HepG2 (cell line): ENCODE measurements around the gene TUBE1. TPM values are rescaled to one million over a fixed set of nuclear protein-coding genes. Genes with fewer than 3 reads are reported as not detected.

Experiments used
- CHD2 ChIP-seq: IDR thresholded peaks from 2 replicates; pipeline ENCODE4 v1.6.1; 2011; ENCODE audit warnings: low read depth, low read length, improper control_type of control experiment
- CREB1 ChIP-seq, 2 experiments: fragments of 450-650 bp in 1 of 2; IDR thresholded peaks; 2 replicates each; pipeline ENCODE4 v1.6.1; 2016 to 2017; ENCODE audit warnings: control low read depth in 1 of 2, mild to moderate bottlenecking in 1 of 2, missing compliant biosample characterization in 1 of 2, missing genetic modification characterization in 1 of 2
- CREM ChIP-seq, 2 experiments: sonication (generic) in 1 of 2; formaldehyde crosslinking in 1 of 2; IDR thresholded peaks; 2 replicates each; pipeline versions ENCODE4 v1.4.0 to v1.6.1; 2016 to 2020; ENCODE audit warnings: antibody characterized with exemption in 1 of 2, mild to moderate bottlenecking in 1 of 2, missing genetic modification reagents in 1 of 2
- FOXK2 ChIP-seq: fragments of 450-650 bp; IDR thresholded peaks from 2 replicates; pipeline ENCODE4 v1.6.1; 2016
- GATAD2A ChIP-seq: IDR thresholded peaks from 2 replicates; pipeline ENCODE4 v1.6.1; 2016
- JARID2 ChIP-seq: sonication (generic); formaldehyde crosslinking; IDR thresholded peaks from 2 replicates; pipeline ENCODE4 v1.8.1; 2023; ENCODE audit warnings: missing genetic modification reagents, inconsistent platforms; ENCODE audit not compliant: insufficient replicate concordance
- KDM2A ChIP-seq: sonication (generic); formaldehyde crosslinking; IDR thresholded peaks from 2 replicates; pipeline ENCODE4 v1.4.0; 2020; ENCODE audit warnings: low read depth, missing genetic modification reagents, borderline replicate concordance
- RNF2 ChIP-seq: fragments of 450-650 bp; conservative IDR thresholded peaks from 2 replicates; pipeline ENCODE4 v1.6.1; 2016; ENCODE audit warnings: low read depth
- YEATS4 ChIP-seq: sonication (generic); formaldehyde crosslinking; IDR thresholded peaks from 2 replicates; pipeline ENCODE4 v1.4.0; 2020; ENCODE audit warnings: missing genetic modification reagents, borderline replicate concordance
- ZBTB42 ChIP-seq: sonication (generic); formaldehyde crosslinking; IDR thresholded peaks from 2 replicates; pipeline ENCODE4 v1.5.0; 2020; ENCODE audit warnings: mild to moderate bottlenecking, missing genetic modification reagents
- ZBTB7B ChIP-seq: sonication (generic); formaldehyde crosslinking; IDR thresholded peaks from 2 replicates; pipeline ENCODE4 v1.4.0; 2020; ENCODE audit warnings: missing genetic modification reagents
- ZNF12 ChIP-seq: sonication (generic); formaldehyde crosslinking; IDR thresholded peaks from 2 replicates; pipeline ENCODE4 v1.5.0; 2020; ENCODE audit warnings: missing genetic modification reagents
- ZNF441 ChIP-seq: sonication (generic); formaldehyde crosslinking; IDR thresholded peaks from 2 replicates; pipeline ENCODE4 v1.7.0; 2021; ENCODE audit warnings: missing genetic modification reagents, borderline replicate concordance
- polyA plus RNA-seq, 8 experiments: library from polyadenylated mRNA; depleted of rRNA in 3 of 8; stranded (reverse) in 7 of 8; unstranded in 1 of 8; fragments of >200 nt; fragmentation: Illumina TruSeq in 4 of 8; extraction: Trizol in 4 of 8; gene quantifications; 2 replicates each; pipeline versions ENCODE4 v1.2.1 to v1.2.3, GENCODE V29; 2011 to 2016; ENCODE audit warnings: low read depth in 4 of 8, missing spikeins in 1 of 8, mixed read lengths in 1 of 8; ENCODE audit not compliant: insufficient read depth in 1 of 8
- total RNA-seq, 5 experiments: library from RNA; depleted of rRNA; stranded (reverse); fragments of >200 nt; fragmentation: Illumina TruSeq; extraction: Trizol; gene quantifications; 2 replicates each; pipeline ENCODE4 v1.2.3, GENCODE V29; 2016; ENCODE audit warnings: low read depth in 1 of 5
- TF ChIP-seq, protein P1 (sequence below): IDR thresholded peaks from 2 replicates; pipeline ENCODE4 v1.6.1; 2018; ENCODE audit warnings: missing genetic modification reagents
- TF ChIP-seq, protein P2 (sequence below): fragments of 450-650 bp; IDR thresholded peaks from 2 replicates; pipeline ENCODE4 v1.6.1; 2016
- TF ChIP-seq, protein P3 (sequence below): sonication (generic); formaldehyde crosslinking; IDR thresholded peaks from 2 replicates; pipeline ENCODE4 v1.8.1; 2023; ENCODE audit warnings: mild to moderate bottlenecking, missing genetic modification reagents
- TF ChIP-seq, protein P4 (sequence below): sonication (generic); formaldehyde crosslinking; IDR thresholded peaks from 2 replicates; pipeline ENCODE4 v1.4.0; 2020; ENCODE audit warnings: missing genetic modification reagents
- TF ChIP-seq, protein P5 (sequence below): sonication (generic); formaldehyde crosslinking; IDR thresholded peaks from 2 replicates; pipeline ENCODE4 v1.5.0; 2020; ENCODE audit warnings: mild to moderate bottlenecking, missing genetic modification reagents, borderline replicate concordance
- TF ChIP-seq, protein P6 (sequence below): IDR thresholded peaks from 2 replicates; pipeline ENCODE4 v1.6.1; 2016; ENCODE audit warnings: mild to moderate bottlenecking, missing biosample characterization, missing genetic modification reagents

The TUBE1 gene
- total and polyA plus RNA-seq, 2 of the 13 experiments (the other 11 are each of a cell fraction or from before 2014, with no cell fraction given): 17.3 to 22.6 TPM

DNA sequence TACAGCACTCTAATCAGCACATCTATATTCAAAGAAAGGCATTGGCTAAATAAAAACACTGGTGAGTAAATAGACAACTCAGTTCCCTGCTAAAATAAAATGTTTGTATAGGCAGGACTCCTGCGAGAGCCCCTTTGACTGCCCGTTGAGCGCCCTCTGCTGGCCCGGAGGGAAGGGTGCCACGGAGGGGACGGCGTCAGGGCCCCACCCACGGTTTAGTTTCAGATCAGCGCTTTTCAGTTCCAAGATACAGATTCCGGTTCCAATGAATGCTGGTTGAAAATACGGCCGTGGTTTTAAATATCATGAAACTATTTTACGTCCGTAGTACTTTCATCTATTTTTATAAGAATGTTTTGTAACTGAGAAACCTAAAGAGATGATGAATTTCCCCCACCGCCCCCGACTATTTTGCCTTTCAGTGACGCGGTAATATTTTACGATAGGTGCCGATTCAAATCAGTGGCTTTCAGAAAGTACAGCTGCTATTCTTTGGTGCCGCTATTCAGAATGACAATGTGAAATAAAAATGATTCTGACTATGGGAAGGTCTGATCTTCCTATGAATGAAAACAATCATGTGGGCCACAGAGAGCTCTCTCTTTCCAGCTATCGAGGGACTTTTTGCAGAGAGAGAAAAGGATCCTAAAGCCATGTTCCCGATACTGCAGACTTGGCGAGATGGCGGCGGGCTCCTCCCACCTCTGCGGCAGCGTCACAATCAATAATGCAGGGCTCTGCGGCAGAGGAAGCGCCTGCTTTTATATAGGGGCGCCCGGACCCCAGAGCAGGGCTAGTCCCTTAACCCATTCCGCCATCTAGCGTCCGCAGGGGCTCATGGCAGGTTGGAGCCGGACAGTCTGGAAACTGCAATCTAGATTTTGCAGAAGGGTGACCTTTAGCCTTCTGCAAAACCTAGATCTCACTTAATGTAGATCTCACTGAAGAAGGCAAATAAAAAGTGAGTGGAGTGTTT lies 44.0 kb downstream of the TUBE1 start (continued):
- TF ChIP-seq, protein P1, sequence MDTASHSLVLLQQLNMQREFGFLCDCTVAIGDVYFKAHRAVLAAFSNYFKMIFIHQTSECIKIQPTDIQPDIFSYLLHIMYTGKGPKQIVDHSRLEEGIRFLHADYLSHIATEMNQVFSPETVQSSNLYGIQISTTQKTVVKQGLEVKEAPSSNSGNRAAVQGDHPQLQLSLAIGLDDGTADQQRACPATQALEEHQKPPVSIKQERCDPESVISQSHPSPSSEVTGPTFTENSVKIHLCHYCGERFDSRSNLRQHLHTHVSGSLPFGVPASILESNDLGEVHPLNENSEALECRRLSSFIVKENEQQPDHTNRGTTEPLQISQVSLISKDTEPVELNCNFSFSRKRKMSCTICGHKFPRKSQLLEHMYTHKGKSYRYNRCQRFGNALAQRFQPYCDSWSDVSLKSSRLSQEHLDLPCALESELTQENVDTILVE (CRISPR knock-in tag): peak; percentile 14; the same call in 1 of the 2 replicates
- TF ChIP-seq FOXK2 (no peak), GATAD2A (peak; percentile 72), ZNF441 (CRISPR knock-in tag) (no peak), ZBTB42 (CRISPR knock-in tag) (no peak), ZNF12 (CRISPR knock-in tag) (peak; percentile 17; the same call in 1 of the 2 replicates), CHD2 (no peak), RNF2 (no peak), KDM2A (peak; percentile 47; the same call in 1 of the 2 replicates), ZBTB7B (CRISPR knock-in tag) (peak; percentile 94), JARID2 (no peak), CREB1 (IDR thresholded peaks at IDR 0.05) (0 out of 2 replicates have a peak, but pooled peaks have one; percentile 17), CREB1 (CRISPR knock-in tag; IDR thresholded peaks at IDR 0.05) (peak; percentile 51), YEATS4 (CRISPR knock-in tag) (no peak), CREM (IDR thresholded peaks at IDR 0.05) (no peak), CREM (CRISPR knock-in tag; IDR thresholded peaks at IDR 0.05) (no peak)
- TF ChIP-seq, protein P2, sequence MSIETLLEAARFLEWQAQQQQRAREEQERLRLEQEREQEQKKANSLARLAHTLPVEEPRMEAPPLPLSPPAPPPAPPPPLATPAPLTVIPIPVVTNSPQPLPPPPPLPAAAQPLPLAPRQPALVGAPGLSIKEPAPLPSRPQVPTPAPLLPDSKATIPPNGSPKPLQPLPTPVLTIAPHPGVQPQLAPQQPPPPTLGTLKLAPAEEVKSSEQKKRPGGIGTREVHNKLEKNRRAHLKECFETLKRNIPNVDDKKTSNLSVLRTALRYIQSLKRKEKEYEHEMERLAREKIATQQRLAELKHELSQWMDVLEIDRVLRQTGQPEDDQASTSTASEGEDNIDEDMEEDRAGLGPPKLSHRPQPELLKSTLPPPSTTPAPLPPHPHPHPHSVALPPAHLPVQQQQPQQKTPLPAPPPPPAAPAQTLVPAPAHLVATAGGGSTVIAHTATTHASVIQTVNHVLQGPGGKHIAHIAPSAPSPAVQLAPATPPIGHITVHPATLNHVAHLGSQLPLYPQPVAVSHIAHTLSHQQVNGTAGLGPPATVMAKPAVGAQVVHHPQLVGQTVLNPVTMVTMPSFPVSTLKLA: no peak
- TF ChIP-seq, protein P3, sequence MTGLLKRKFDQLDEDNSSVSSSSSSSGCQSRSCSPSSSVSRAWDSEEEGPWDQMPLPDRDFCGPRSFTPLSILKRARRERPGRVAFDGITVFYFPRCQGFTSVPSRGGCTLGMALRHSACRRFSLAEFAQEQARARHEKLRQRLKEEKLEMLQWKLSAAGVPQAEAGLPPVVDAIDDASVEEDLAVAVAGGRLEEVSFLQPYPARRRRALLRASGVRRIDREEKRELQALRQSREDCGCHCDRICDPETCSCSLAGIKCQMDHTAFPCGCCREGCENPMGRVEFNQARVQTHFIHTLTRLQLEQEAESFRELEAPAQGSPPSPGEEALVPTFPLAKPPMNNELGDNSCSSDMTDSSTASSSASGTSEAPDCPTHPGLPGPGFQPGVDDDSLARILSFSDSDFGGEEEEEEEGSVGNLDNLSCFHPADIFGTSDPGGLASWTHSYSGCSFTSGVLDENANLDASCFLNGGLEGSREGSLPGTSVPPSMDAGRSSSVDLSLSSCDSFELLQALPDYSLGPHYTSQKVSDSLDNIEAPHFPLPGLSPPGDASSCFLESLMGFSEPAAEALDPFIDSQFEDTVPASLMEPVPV: peak; percentile 28; the same call in 1 of the 2 replicates
- TF ChIP-seq, protein P4, sequence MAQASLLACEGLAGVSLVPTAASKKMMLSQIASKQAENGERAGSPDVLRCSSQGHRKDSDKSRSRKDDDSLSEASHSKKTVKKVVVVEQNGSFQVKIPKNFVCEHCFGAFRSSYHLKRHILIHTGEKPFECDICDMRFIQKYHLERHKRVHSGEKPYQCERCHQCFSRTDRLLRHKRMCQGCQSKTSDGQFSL: no peak
- TF ChIP-seq, protein P5, sequence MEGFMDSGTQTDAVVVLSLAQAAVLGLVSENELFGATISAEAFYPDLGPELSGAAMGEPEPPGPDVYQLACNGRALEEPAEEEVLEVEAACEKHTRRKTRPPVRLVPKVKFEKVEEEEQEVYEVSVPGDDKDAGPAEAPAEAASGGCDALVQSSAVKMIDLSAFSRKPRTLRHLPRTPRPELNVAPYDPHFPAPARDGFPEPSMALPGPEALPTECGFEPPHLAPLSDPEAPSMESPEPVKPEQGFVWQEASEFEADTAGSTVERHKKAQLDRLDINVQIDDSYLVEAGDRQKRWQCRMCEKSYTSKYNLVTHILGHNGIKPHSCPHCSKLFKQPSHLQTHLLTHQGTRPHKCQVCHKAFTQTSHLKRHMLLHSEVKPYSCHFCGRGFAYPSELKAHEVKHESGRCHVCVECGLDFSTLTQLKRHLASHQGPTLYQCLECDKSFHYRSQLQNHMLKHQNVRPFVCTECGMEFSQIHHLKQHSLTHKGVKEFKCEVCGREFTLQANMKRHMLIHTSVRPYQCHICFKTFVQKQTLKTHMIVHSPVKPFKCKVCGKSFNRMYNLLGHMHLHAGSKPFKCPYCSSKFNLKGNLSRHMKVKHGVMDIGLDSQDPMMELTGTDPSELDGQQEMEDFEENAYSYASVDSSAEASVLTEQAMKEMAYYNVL (CRISPR knock-in tag): no peak
- TF ChIP-seq, protein P6, sequence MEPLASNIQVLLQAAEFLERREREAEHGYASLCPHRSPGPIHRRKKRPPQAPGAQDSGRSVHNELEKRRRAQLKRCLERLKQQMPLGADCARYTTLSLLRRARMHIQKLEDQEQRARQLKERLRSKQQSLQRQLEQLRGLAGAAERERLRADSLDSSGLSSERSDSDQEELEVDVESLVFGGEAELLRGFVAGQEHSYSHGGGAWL (CRISPR knock-in tag): peak; percentile 35; the same call in 1 of the 2 replicates
